Muscle of leg (tissue), 11 donors: Measurements from ENCODE around the gene IGSF3. TPM values are rescaled to one million over a fixed set of nuclear protein-coding genes. Genes with fewer than 3 reads are reported as not detected.

Experiments used
- DNase-seq: peaks from one replicate; pipeline ENCODE4 v3.0.0; 2013
- H3K27ac ChIP-seq: one replicate; pipeline ENCODE4 v1.5.1; 2013; ENCODE audit warnings: mild to moderate bottlenecking, low read length, control low read depth
- H3K27me3 ChIP-seq: one replicate; pipeline ENCODE4 v1.6.1; 2013; ENCODE audit warnings: low read length; ENCODE audit not compliant: control insufficient read depth, insufficient read depth
- H3K36me3 ChIP-seq: one replicate; pipeline ENCODE4 v1.6.1; 2013; ENCODE audit warnings: low read length; ENCODE audit not compliant: control insufficient read depth, insufficient read depth
- H3K4me1 ChIP-seq: one replicate; pipeline ENCODE4 v1.6.1; 2013; ENCODE audit warnings: low read length; ENCODE audit not compliant: control insufficient read depth, insufficient read depth
- H3K4me3 ChIP-seq: one replicate; pipeline ENCODE4 v1.5.1; 2013; ENCODE audit warnings: low read length, control low read depth
- H3K9me3 ChIP-seq: replicated peaks from 2 replicates; pipeline ENCODE4 v1.6.1; 2013; ENCODE audit warnings: low read depth, low read length; ENCODE audit not compliant: control insufficient read depth
- WGBS: methylation state at CpG from one replicate; pipeline ENCODE4 v1.1.5; 2013; ENCODE audit warnings: missing lambda C conversion rate; ENCODE audit not compliant: insufficient coverage; 5-methylcytosine and 5-hydroxymethylcytosine counted together
- polyA plus RNA-seq, 8 donors: library from polyadenylated mRNA; unstranded; fragments of 120-200 nt; gene quantifications; one replicate each; pipeline versions ENCODE4 v1.2.1 to v1.2.3, GENCODE V29; 2013; ENCODE audit warnings: inconsistent platforms in 1 of 8, low replicate concordance in 1 of 8; ENCODE audit not compliant: insufficient read length in 8 of 8, insufficient read depth in 1 of 8
- total RNA-seq: library from RNA; stranded (reverse); fragments of 120-200 nt; gene quantifications from one replicate; pipeline ENCODE4 v1.2.4, GENCODE V29; 2013

Gene IGSF3
- total and polyA plus RNA-seq, 9 donors = 25.9 to 46.4 (median 33.0) TPM

GRCh38 chr1:116529681-116530080 lies 137.9 kb downstream of the IGSF3 start:
- Histone ChIP-seq H3K27ac (no peak overlapping the region), H3K4me1 (no peaks in the 10 kb centered on the region), H3K9me3 (no peaks in the 10 kb centered on the region), H3K27me3 (no peaks in the 10 kb centered on the region), H3K36me3 (peaks cover 4% of the 10 kb centered on the region), H3K4me3 (no peak overlapping the region)
- no CpG with 5 or more reads among the region's 3 CpGs for WGBS
- DNase-seq = no peak

GRCh38 chr1:116529199-116529631 lies 138.3 kb downstream of the IGSF3 start:
- Histone ChIP-seq H3K36me3 (peaks cover 3% of the 10 kb centered on the region), H3K27me3 (no peaks in the 10 kb centered on the region), H3K4me1 (no peaks in the 10 kb centered on the region), H3K9me3 (no peaks in the 10 kb centered on the region), H3K27ac (no peak overlapping the region), H3K4me3 (no peak overlapping the region)
- no peak for DNase-seq
- 100% methylated on average over 1 of the region's 3 CpGs for WGBS

DNA sequence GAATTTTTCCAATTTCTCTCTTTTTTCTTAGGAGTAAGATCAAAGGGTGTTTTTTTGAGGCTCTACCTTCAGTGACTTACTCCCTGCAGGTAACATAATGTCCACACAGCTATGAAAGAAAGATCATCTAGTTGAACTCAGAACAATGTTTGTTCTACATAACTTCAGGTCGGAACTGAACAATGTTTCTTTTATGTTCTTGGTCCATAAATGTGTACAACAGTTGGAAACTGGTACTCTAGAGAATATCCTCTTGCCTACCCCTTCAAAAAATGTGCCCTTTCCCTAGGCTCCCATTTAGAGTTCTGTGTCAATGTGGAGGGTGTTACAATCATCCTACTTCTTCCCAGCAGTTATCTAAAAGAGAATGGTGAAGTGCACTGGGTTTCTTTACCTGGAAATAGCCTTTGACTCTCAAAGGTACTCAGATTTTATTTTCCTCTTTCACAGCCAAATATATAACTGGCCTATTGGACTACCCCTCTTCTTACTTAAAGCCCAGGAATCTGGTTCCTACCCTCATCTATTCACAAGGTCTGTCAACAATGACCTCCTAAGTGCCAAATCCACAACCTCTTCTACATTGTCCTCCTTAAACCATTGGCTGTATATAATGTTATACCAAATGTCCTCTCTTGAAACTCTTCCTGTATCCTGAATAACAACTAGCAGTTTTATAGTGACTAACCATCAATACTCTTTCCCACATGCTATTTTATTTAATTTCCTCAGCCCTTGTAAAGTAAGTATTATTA lies 139.0 kb downstream of the IGSF3 start:
- Histone ChIP-seq H3K36me3 (no peaks in the 10 kb centered on the region), H3K4me1 (no peaks in the 10 kb centered on the region), H3K27ac (no peak overlapping the region), H3K9me3 (no peaks in the 10 kb centered on the region), H3K4me3 (no peak overlapping the region), H3K27me3 (no peaks in the 10 kb centered on the region)
- WGBS = no CpG with 5 or more reads among the region's 1 CpG
- DNase-seq = no peak

DNA sequence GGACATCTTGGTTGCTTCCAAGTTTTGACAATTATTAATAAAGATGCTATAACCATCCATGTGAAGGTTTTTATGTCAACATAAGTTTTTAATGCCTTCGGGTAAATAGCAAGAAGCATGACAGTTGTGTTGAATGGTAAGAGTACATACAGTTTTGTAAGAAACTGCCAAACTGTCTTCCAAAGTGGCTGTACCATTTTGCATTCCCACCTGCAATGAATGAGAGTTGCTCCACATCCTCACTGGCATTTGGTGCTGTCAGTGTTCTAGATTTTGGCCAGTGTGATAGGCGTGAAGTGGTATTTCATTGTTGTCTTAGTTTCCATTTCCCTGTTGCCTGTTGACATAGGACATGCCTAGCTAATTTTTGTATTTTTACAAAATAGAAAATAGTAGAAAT lies 142.1 kb downstream of the IGSF3 start:
- H3K27ac ChIP-seq = no peak overlapping the region
- no peaks in the 10 kb centered on the region for H3K4me1 ChIP-seq
- no peak for DNase-seq
- no peaks in the 10 kb centered on the region for H3K9me3 ChIP-seq
- WGBS = no CpG with 5 or more reads among the region's 2 CpGs
- no peaks in the 10 kb centered on the region for H3K27me3 ChIP-seq
- H3K36me3 ChIP-seq = no peaks in the 10 kb centered on the region
- H3K4me3 ChIP-seq = no peak overlapping the region

Other genes starting within 250 kb of the IGSF3 start
- 14.8 TPM for gene CD58, start 96.7 kb downstream of the IGSF3 start, total RNA-seq
- gene CD58, start 96.7 kb downstream of the IGSF3 start, polyA plus RNA-seq = 10 to 100 TPM; 11.3 to 17.2 (median 12.4) TPM
- 0.22 TPM for gene CD2, start 86.7 kb upstream of the IGSF3 start, total RNA-seq
- under 1 TPM; 0.19 to 0.46 (median 0.31) TPM for gene CD2, start 86.7 kb upstream of the IGSF3 start, polyA plus RNA-seq
- 127 TPM for gene PTGFRN, start 242.2 kb upstream of the IGSF3 start, total RNA-seq
- 100 to 1,000 TPM in 7 of 8 donors, 10 to 100 TPM in 1; 74.1 to 157 (median 128) TPM for gene PTGFRN, start 242.2 kb upstream of the IGSF3 start, polyA plus RNA-seq